PC-3 (cell line): ENCODE measurements around the gene MFAP1. TPM values are rescaled to one million over a fixed set of nuclear protein-coding genes. Genes with fewer than 3 reads are reported as not detected.

Experiments used
- ATAC-seq: fragments of 200-7000 bp; cut with Tn5 transposase; 2 replicates; pipeline ENCODE4 v1.9.1; 2020; ENCODE audit warnings: mild to moderate bottlenecking, moderate library complexity
- BruUV-seq: library from RNA; stranded (reverse); fragments of 400-500 nt; replicated peaks from 2 replicates; lab custom pipeline; 2021; lab: Mats Ljungman, UMichigan
- CTCF ChIA-PET: fragments of 300-600 bp; sonication (Branson Sonifier 250); formaldehyde crosslinking; loops from one replicate; lab custom pipeline; 2022; ENCODE audit warnings: antibody characterized with exemption; lab: Charles Lee
- POLR2A ChIA-PET: fragments of 300-600 bp; sonication (Branson Sonifier 250); formaldehyde crosslinking; loops from one replicate; lab custom pipeline; 2022; ENCODE audit warnings: antibody characterized with exemption; ENCODE audit not compliant: unreplicated experiment; lab: Charles Lee
- DNase-seq: peaks from one replicate; pipeline ENCODE4 v3.0.0-alpha.2; 2015
- H2AFZ ChIP-seq: fragments of 300-600 bp; sonication (generic); 2 replicates; pipeline ENCODE4 v1.6.0; 2016; ENCODE audit warnings: antibody characterized with exemption, low read length
- H3F3A ChIP-seq: fragments of 300-600 bp; sonication (generic); one replicate; pipeline ENCODE4 v1.6.0; 2017; ENCODE audit warnings: antibody characterized with exemption, low read length, control low read depth, mild to moderate bottlenecking; ENCODE audit not compliant: unreplicated experiment
- H3K27ac ChIP-seq: fragments of 300-600 bp; sonication (generic); 2 replicates; pipeline ENCODE4 v1.5.1; 2016; ENCODE audit warnings: mild to moderate bottlenecking, low read length
- H3K27me3 ChIP-seq: fragments of 300-600 bp; sonication (generic); 2 replicates; pipeline ENCODE4 v1.6.1; 2016; ENCODE audit warnings: low read length, mixed read lengths
- H3K36me3 ChIP-seq: fragments of 300-600 bp; sonication (generic); 2 replicates; pipeline ENCODE4 v1.6.1; 2016; ENCODE audit warnings: low read depth, mixed run types, low read length, mixed read lengths
- H3K4me1 ChIP-seq: fragments of 300-600 bp; sonication (generic); 2 replicates; pipeline ENCODE4 v1.5.1; 2016; ENCODE audit warnings: low read length; ENCODE audit not compliant: insufficient read depth
- H3K4me2 ChIP-seq: fragments of 300-600 bp; sonication (generic); 2 replicates; pipeline ENCODE4 v1.6.0; 2016; ENCODE audit warnings: low read length
- H3K4me3 ChIP-seq: fragments of 300-600 bp; sonication (generic); 2 replicates; pipeline ENCODE4 v1.5.1; 2016; ENCODE audit warnings: mild to moderate bottlenecking, low read length, mixed read lengths
- H3K79me2 ChIP-seq: fragments of 300-600 bp; sonication (generic); 2 replicates; pipeline ENCODE4 v1.6.1; 2017; ENCODE audit warnings: low read length, mixed read lengths
- H3K9ac ChIP-seq: fragments of 300-600 bp; sonication (generic); 2 replicates; pipeline ENCODE4 v1.6.0; 2016; ENCODE audit warnings: mild to moderate bottlenecking, low read length
- H3K9me2 ChIP-seq: fragments of 300-600 bp; sonication (generic); replicated peaks from 2 replicates; pipeline ENCODE4 v1.6.1; 2016; ENCODE audit warnings: mixed run types, low read length, mixed read lengths
- H3K9me3 ChIP-seq: fragments of 300-600 bp; sonication (generic); 2 replicates; pipeline ENCODE4 v1.6.1; 2016; ENCODE audit warnings: low read length, mixed read lengths
- H4K20me1 ChIP-seq: fragments of 300-600 bp; sonication (generic); 2 replicates; pipeline ENCODE4 v1.6.1; 2016; ENCODE audit warnings: low read length, mixed read lengths
- CTCF ChIP-seq: fragments of 300-600 bp; sonication (generic); conservative IDR thresholded peaks from 2 replicates; pipeline ENCODE4 v1.5.1; 2017; ENCODE audit warnings: antibody characterized with exemption, low read depth, mild to moderate bottlenecking, low read length
- EZH2 ChIP-seq: fragments of 300-600 bp; sonication (generic); IDR thresholded peaks from one replicate; pipeline ENCODE4 v1.6.1; 2017; ENCODE audit warnings: antibody characterized with exemption, mild to moderate bottlenecking, low read length; ENCODE audit not compliant: unreplicated experiment
- EZH2phosphoT487 ChIP-seq: fragments of 300-600 bp; sonication (generic); IDR thresholded peaks from 2 replicates; pipeline ENCODE4 v1.6.1; 2018; ENCODE audit warnings: mild to moderate bottlenecking, antibody characterized with exemption, low read length, borderline replicate concordance
- intact Hi-C: fragments of 100-400 bp; cut with micrococcal nuclease; formaldehyde crosslinking; loops from 2 replicates; pipeline ENCODE4 v1.9.0; 2023
- total RNA-seq: library from RNA; depleted of rRNA; stranded (reverse); fragments of >200 nt; gene quantifications from 2 replicates; pipeline ENCODE4 v1.2.3, GENCODE V29; 2014

Gene MFAP1
- total RNA-seq, 1 experiment from 2014 or later: 18.6 TPM

GRCh38 chr15:43854801-43855200 lies 30.3 kb upstream of the MFAP1 start:
- no peak for ATAC-seq
- no peaks in the 10 kb centered on the region for H3K79me2 ChIP-seq
- no peak overlapping the region for H3K4me3 ChIP-seq
- H3K9me3 ChIP-seq: no peaks in the 10 kb centered on the region
- intact Hi-C loops: no loop called here
- H3K27ac ChIP-seq: no peak overlapping the region
- H3K27me3 ChIP-seq: no peaks in the 10 kb centered on the region
- H2AFZ ChIP-seq: no peak overlapping the region
- peaks cover 31% of the 10 kb centered on the region for H3K36me3 ChIP-seq
- no peaks in the 10 kb centered on the region for H3K4me1 ChIP-seq
- TF ChIP-seq EZH2phosphoT487: no peak
- TF ChIP-seq EZH2: no peak
- no peak for TF ChIP-seq CTCF
- DNase-seq: no peak
- CTCF ChIA-PET: no interaction called here
- no peak overlapping the region for H3K9ac ChIP-seq
- H3K4me2 ChIP-seq: no peak overlapping the region
- no peaks in the 10 kb centered on the region for H4K20me1 ChIP-seq
- no peaks in the 10 kb centered on the region for H3K9me2 ChIP-seq
- no peaks in the 10 kb centered on the region for H3F3A ChIP-seq
- POLR2A ChIA-PET: no interaction called here
- no TSS peak for BruUV-seq

GRCh38 chr15:43852607-43853006 lies 28.1 kb upstream of the MFAP1 start:
- no peak overlapping the region for H2AFZ ChIP-seq
- ChIA-PET POLR2A (no interaction called here), CTCF (no interaction called here)
- no peaks in the 10 kb centered on the region for H3K27me3 ChIP-seq
- no peaks in the 10 kb centered on the region for H3K9me2 ChIP-seq
- H3K4me3 ChIP-seq: no peak overlapping the region
- H3K4me1 ChIP-seq: no peaks in the 10 kb centered on the region
- no peak overlapping the region for H3K4me2 ChIP-seq
- no peaks in the 10 kb centered on the region for H3F3A ChIP-seq
- H3K9ac ChIP-seq: no peak overlapping the region
- TF ChIP-seq CTCF: no peak
- peaks cover 33% of the 10 kb centered on the region for H3K36me3 ChIP-seq
- H3K79me2 ChIP-seq: no peaks in the 10 kb centered on the region
- H4K20me1 ChIP-seq: no peaks in the 10 kb centered on the region
- H3K27ac ChIP-seq: no peak overlapping the region
- intact Hi-C loops: no loop called here
- ATAC-seq (no peak), DNase-seq (no peak)
- H3K9me3 ChIP-seq: no peaks in the 10 kb centered on the region
- BruUV-seq: no TSS peak

GRCh38 chr15:43851251-43851650 lies 26.8 kb upstream of the MFAP1 start:
- ChIA-PET CTCF (no interaction called here), POLR2A (no interaction called here)
- Histone ChIP-seq H3K27ac (no peak overlapping the region), H2AFZ (no peak overlapping the region), H3K27me3 (no peaks in the 10 kb centered on the region), H3K79me2 (no peaks in the 10 kb centered on the region), H3K9ac (no peak overlapping the region), H4K20me1 (no peaks in the 10 kb centered on the region), H3K36me3 (peaks cover 27% of the 10 kb centered on the region), H3K4me3 (no peak overlapping the region), H3F3A (no peaks in the 10 kb centered on the region), H3K9me3 (no peaks in the 10 kb centered on the region), H3K4me1 (no peaks in the 10 kb centered on the region), H3K9me2 (no peaks in the 10 kb centered on the region), H3K4me2 (no peak overlapping the region)
- ATAC-seq: no peak
- no TSS peak for BruUV-seq
- no peak for DNase-seq
- no peak for TF ChIP-seq EZH2
- TF ChIP-seq CTCF: no peak
- TF ChIP-seq EZH2phosphoT487: no peak
- intact Hi-C loops: no loop called here
